IMR-90 (cell line): ENCODE measurements around the gene CLK3. TPM values are rescaled to one million over a fixed set of nuclear protein-coding genes. Genes with fewer than 3 reads are reported as not detected.

ENCODE experiments used
- ATAC-seq: fragments of 200-7000 bp; cut with Tn5 transposase; 2 replicates; pipeline ENCODE4 v1.9.1; 2020; ENCODE audit warnings: low read depth, mild to moderate bottlenecking, moderate library complexity
- BruUV-seq: library from RNA; stranded (reverse); fragments of 400-500 nt; replicated peaks from 2 replicates; lab custom pipeline; 2021; lab: Mats Ljungman, UMichigan
- CTCF ChIA-PET: fragments of 300-600 bp; formaldehyde crosslinking; extraction: SDS; loops from one replicate; lab custom pipeline; 2021; ENCODE audit warnings: antibody characterized with exemption; lab: Yijun Ruan, JAX
- POLR2A ChIA-PET: fragments of 300-600 bp; sonication (Branson Sonifier 250); formaldehyde crosslinking; loops from one replicate; lab custom pipeline; 2022; ENCODE audit warnings: antibody characterized with exemption; ENCODE audit not compliant: unreplicated experiment; lab: Charles Lee
- DNase-seq: peaks from one replicate; pipeline ENCODE4 v3.0.0; 2013
- H2AFZ ChIP-seq: replicated peaks from 2 replicates; pipeline ENCODE3; 2013; ENCODE audit warnings: low read length, mild to moderate bottlenecking; ENCODE audit not compliant: poor library complexity
- H2AK5ac ChIP-seq: 2 replicates; pipeline ENCODE4 v1.6.1; 2013; ENCODE audit warnings: low read depth, low read length, inconsistent platforms
- H2AK9ac ChIP-seq: replicated peaks from 2 replicates; pipeline ENCODE3; 2013; ENCODE audit warnings: mild to moderate bottlenecking, low read depth, low read length, moderate library complexity; ENCODE audit not compliant: poor library complexity
- H2BK120ac ChIP-seq: 2 replicates; pipeline ENCODE4 v1.6.1; 2013; ENCODE audit warnings: low read depth, low read length, inconsistent platforms
- H2BK15ac ChIP-seq: 3 replicates; pipeline ENCODE4 v1.6.1; 2013; ENCODE audit warnings: low read depth, low read length, inconsistent platforms
- H2BK20ac ChIP-seq: 2 replicates; pipeline ENCODE4 v1.6.1; 2013; ENCODE audit warnings: low read depth, mild to moderate bottlenecking, inconsistent platforms, low read length, moderate library complexity
- H2BK5ac ChIP-seq: 2 replicates; pipeline ENCODE4 v1.6.1; 2013; ENCODE audit warnings: mild to moderate bottlenecking, low read depth, low read length, inconsistent platforms; ENCODE audit not compliant: poor library complexity, severe bottlenecking
- H3K14ac ChIP-seq: replicated peaks from 2 replicates; pipeline ENCODE4 v1.6.1; 2013; ENCODE audit warnings: low read depth, low read length, inconsistent platforms
- H3K18ac ChIP-seq: 2 replicates; pipeline ENCODE4 v1.6.1; 2013; ENCODE audit warnings: low read depth, low read length, control low read depth
- H3K23ac ChIP-seq: 2 replicates; pipeline ENCODE4 v1.6.1; 2013; ENCODE audit warnings: low read depth, low read length, inconsistent platforms
- H3K27ac ChIP-seq: 2 replicates; pipeline ENCODE4 v1.5.1; 2013; ENCODE audit warnings: mild to moderate bottlenecking, control low read depth, low read length; ENCODE audit not compliant: insufficient read depth
- H3K27me3 ChIP-seq: 2 replicates; pipeline ENCODE4 v1.6.1; 2013; ENCODE audit warnings: low read length; ENCODE audit not compliant: control insufficient read depth, insufficient read depth
- H3K36me3 ChIP-seq: 2 replicates; pipeline ENCODE4 v1.6.1; 2013; ENCODE audit warnings: low read length, mixed read lengths; ENCODE audit not compliant: control insufficient read depth, insufficient read depth
- H3K4ac ChIP-seq: 2 replicates; pipeline ENCODE4 v1.6.1; 2013; ENCODE audit warnings: low read depth, low read length, inconsistent platforms
- H3K4me1 ChIP-seq: 2 replicates; pipeline ENCODE4 v1.6.1; 2013; ENCODE audit warnings: low read length, mixed read lengths; ENCODE audit not compliant: control insufficient read depth, insufficient read depth
- H3K4me2 ChIP-seq: 2 replicates; pipeline ENCODE4 v1.6.1; 2013; ENCODE audit warnings: low read depth, mild to moderate bottlenecking, control low read depth, low read length, moderate library complexity
- H3K4me3 ChIP-seq: 2 replicates; pipeline ENCODE4 v1.5.1; 2013; ENCODE audit warnings: low read depth, mild to moderate bottlenecking, control low read depth, low read length, moderate library complexity; ENCODE audit not compliant: insufficient read depth
- H3K56ac ChIP-seq: 2 replicates; pipeline ENCODE4 v1.6.1; 2013; ENCODE audit warnings: low read length, inconsistent platforms; ENCODE audit not compliant: insufficient read depth; ENCODE audit errors: extremely low read depth
- H3K79me1 ChIP-seq, 2 experiments: 2 replicates each; pipeline ENCODE4 v1.6.1; 2013; ENCODE audit warnings: low read length in 2 of 2, inconsistent platforms in 1 of 2, low read depth in 1 of 2
- H3K9ac ChIP-seq: 2 replicates; pipeline ENCODE4 v1.6.1; 2013; ENCODE audit warnings: low read depth, low read length, control low read depth
- H3K9me1 ChIP-seq: 2 replicates; pipeline ENCODE4 v1.6.1; 2013; ENCODE audit warnings: low read length, inconsistent platforms; ENCODE audit not compliant: insufficient read depth
- H3K9me3 ChIP-seq: 2 replicates; pipeline ENCODE4 v1.6.1; 2013; ENCODE audit warnings: low read length; ENCODE audit not compliant: control insufficient read depth, insufficient read depth
- H4K20me1 ChIP-seq: 2 replicates; pipeline ENCODE4 v1.6.1; 2013; ENCODE audit warnings: low read length, inconsistent platforms; ENCODE audit not compliant: insufficient read depth
- H4K5ac ChIP-seq: 2 replicates; pipeline ENCODE4 v1.6.1; 2013; ENCODE audit warnings: mild to moderate bottlenecking, low read depth, low read length, control low read depth
- H4K8ac ChIP-seq, 2 experiments: 2 replicates each; pipeline ENCODE4 v1.6.1; 2013; ENCODE audit warnings: low read depth in 2 of 2, low read length in 2 of 2, control low read depth in 1 of 2, inconsistent platforms in 1 of 2
- H4K91ac ChIP-seq: 2 replicates; pipeline ENCODE4 v1.6.1; 2013; ENCODE audit warnings: low read depth, low read length, inconsistent platforms; ENCODE audit not compliant: insufficient read depth
- BHLHE40 ChIP-seq: fragments of 150-350 bp; IDR thresholded peaks from 2 replicates; pipeline ENCODE4 v1.6.1; 2016; ENCODE audit warnings: mild to moderate bottlenecking, low read depth, low read length
- CHD1 ChIP-seq: IDR thresholded peaks from 2 replicates; pipeline ENCODE4 v1.6.1; 2012; ENCODE audit warnings: low read depth, low read length, improper control_type of control experiment
- MAFK ChIP-seq: IDR thresholded peaks from 2 replicates; pipeline ENCODE4 v1.6.1; 2012; ENCODE audit warnings: low read depth, low read length, improper control_type of control experiment
- NFE2L2 ChIP-seq: fragments of 150-350 bp; IDR thresholded peaks from 2 replicates; pipeline ENCODE4 v1.6.1; 2016; ENCODE audit warnings: low read depth, mild to moderate bottlenecking, low read length
- RCOR1 ChIP-seq: IDR thresholded peaks from 2 replicates; pipeline ENCODE4 v1.6.1; 2012; ENCODE audit warnings: mild to moderate bottlenecking, low read length, improper control_type of control experiment; ENCODE audit not compliant: insufficient replicate concordance
- WGBS, 2 experiments: methylation state at CpG; one replicate each; pipeline versions ENCODE4 v1.1.5 to v1.1.7; 2013; ENCODE audit warnings: missing lambda C conversion rate in 2 of 2; ENCODE audit not compliant: insufficient read length in 1 of 2; ENCODE audit errors: extremely low coverage in 2 of 2; 5-methylcytosine and 5-hydroxymethylcytosine counted together
- dilution Hi-C: fragments of 300-500 bp; cut with HindIII; formaldehyde crosslinking; loops from one replicate; pipeline ENCODE4 v1.14.3; 2018; ENCODE audit warnings: low sequenced_read_pairs; ENCODE audit not compliant: unreplicated experiment
- in situ Hi-C: fragments of 300-500 bp; cut with MboI; formaldehyde crosslinking; loops from 3 replicates; pipeline ENCODE4 v1.14.3; 2019; ENCODE audit warnings: low sequenced_read_pairs, inconsistent platforms, mixed read lengths
- intact Hi-C: fragments of 100-400 bp; cut with micrococcal nuclease; formaldehyde crosslinking; loops from 2 replicates; pipeline ENCODE4 v1.10.0; 2022
- polyA plus RNA-seq, 3 experiments: library from polyadenylated mRNA; depleted of rRNA; stranded (reverse); fragments of >200 nt; gene quantifications; 2 replicates each; pipeline ENCODE4 v1.2.3, GENCODE V29; 2012; ENCODE audit warnings: low replicate concordance in 1 of 3
- total RNA-seq: library from RNA; depleted of rRNA; stranded (reverse); fragments of >200 nt; gene quantifications from 2 replicates; pipeline ENCODE4 v1.2.3, GENCODE V29; 2012
- TF ChIP-seq, protein P1 (sequence below): fragments of 150-350 bp; IDR thresholded peaks from 2 replicates; pipeline ENCODE4 v1.6.1; 2017; ENCODE audit warnings: mild to moderate bottlenecking, antibody characterized with exemption, low read length, low read depth
- TF ChIP-seq, protein P2 (sequence below): conservative IDR thresholded peaks from 2 replicates; pipeline ENCODE4 v1.5.1; 2012; ENCODE audit warnings: mild to moderate bottlenecking, low read depth, low read length, improper control_type of control experiment

The CLK3 gene
- total and polyA plus RNA-seq, 2 of the 4 experiments (the other 2 are of a cell fraction): 84.7 to 117 TPM

DNA sequence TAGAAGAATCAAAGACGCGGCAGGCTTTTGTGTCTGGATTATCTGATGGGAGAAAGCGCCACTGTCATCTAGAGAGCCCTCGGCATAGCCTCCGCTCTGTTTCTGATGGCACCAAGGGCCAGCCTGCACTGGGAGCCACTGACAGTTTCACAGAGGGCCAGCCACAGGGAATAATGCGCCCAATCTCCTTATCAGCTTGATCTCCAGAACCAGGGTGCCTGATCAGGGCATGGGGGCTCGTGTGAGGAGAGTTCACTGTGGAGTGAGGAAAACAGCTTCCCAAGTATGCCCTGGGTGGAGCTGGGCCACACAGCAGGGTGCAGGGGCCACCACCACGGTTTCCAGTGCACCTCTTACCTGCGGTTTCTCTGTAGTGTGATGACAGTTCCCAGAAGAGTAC is 29.8 kb upstream of the CLK3 start:
- H3K56ac ChIP-seq: no peak overlapping the region
- H3K79me1 ChIP-seq: peaks cover 0 to 20% of the 10 kb centered on the region in 2 experiments; a peak in 1 of 4 replicates
- H3K4me1 ChIP-seq: peaks cover 9% of the 10 kb centered on the region
- H2BK120ac ChIP-seq: no peak overlapping the region
- peaks cover 15% of the 10 kb centered on the region for H3K9me1 ChIP-seq
- DNase-seq (no peak), ATAC-seq (no peak)
- POLR2A ChIA-PET: no interaction called here
- H3K27me3 ChIP-seq: no peaks in the 10 kb centered on the region
- CTCF ChIA-PET: no interaction called here
- dilution Hi-C loops (no loop called here), in situ Hi-C loops (no loop called here), intact Hi-C loops (no loop called here)
- H3K9me3 ChIP-seq: no peaks in the 10 kb centered on the region
- no peak overlapping the region for H4K91ac ChIP-seq
- no TSS peak for BruUV-seq
- no peak overlapping the region for H3K9ac ChIP-seq
- H2BK5ac ChIP-seq: no peak overlapping the region
- WGBS, 2 experiments: 95% methylated on average over 4 of the region's 9 CpGs; no CpG with 5 or more reads in 1 of the 2 experiments
- no peak overlapping the region for H2BK20ac ChIP-seq
- no peak overlapping the region for H4K5ac ChIP-seq
- H4K20me1 ChIP-seq: peaks cover 4% of the 10 kb centered on the region
- H4K8ac ChIP-seq: no peak overlapping the region
- no peak overlapping the region for H3K18ac ChIP-seq
- H3K4me2 ChIP-seq: no peak overlapping the region
- H2BK15ac ChIP-seq: no peak overlapping the region
- H3K27ac ChIP-seq: no peak overlapping the region
- H3K14ac ChIP-seq: no peak overlapping the region
- no peak overlapping the region for H3K4me3 ChIP-seq
- H3K36me3 ChIP-seq: peaks cover 5% of the 10 kb centered on the region; the same call in 1 of the 2 replicates
- no peak overlapping the region for H2AK9ac ChIP-seq
- TF ChIP-seq MAFK (no peak), CHD1 (no peak), NFE2L2 (no peak), RCOR1 (no peak), BHLHE40 (no peak)
- TF ChIP-seq, protein P1, sequence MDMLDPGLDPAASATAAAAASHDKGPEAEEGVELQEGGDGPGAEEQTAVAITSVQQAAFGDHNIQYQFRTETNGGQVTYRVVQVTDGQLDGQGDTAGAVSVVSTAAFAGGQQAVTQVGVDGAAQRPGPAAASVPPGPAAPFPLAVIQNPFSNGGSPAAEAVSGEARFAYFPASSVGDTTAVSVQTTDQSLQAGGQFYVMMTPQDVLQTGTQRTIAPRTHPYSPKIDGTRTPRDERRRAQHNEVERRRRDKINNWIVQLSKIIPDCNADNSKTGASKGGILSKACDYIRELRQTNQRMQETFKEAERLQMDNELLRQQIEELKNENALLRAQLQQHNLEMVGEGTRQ: no peak
- TF ChIP-seq, protein P2, sequence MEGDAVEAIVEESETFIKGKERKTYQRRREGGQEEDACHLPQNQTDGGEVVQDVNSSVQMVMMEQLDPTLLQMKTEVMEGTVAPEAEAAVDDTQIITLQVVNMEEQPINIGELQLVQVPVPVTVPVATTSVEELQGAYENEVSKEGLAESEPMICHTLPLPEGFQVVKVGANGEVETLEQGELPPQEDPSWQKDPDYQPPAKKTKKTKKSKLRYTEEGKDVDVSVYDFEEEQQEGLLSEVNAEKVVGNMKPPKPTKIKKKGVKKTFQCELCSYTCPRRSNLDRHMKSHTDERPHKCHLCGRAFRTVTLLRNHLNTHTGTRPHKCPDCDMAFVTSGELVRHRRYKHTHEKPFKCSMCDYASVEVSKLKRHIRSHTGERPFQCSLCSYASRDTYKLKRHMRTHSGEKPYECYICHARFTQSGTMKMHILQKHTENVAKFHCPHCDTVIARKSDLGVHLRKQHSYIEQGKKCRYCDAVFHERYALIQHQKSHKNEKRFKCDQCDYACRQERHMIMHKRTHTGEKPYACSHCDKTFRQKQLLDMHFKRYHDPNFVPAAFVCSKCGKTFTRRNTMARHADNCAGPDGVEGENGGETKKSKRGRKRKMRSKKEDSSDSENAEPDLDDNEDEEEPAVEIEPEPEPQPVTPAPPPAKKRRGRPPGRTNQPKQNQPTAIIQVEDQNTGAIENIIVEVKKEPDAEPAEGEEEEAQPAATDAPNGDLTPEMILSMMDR: no peak
- H3K23ac ChIP-seq: no peak overlapping the region
- no peak overlapping the region for H3K4ac ChIP-seq
- no peak overlapping the region for H2AFZ ChIP-seq
- no peak overlapping the region for H2AK5ac ChIP-seq
